Measurements from ENCODE around the gene FCSK.

DNA sequence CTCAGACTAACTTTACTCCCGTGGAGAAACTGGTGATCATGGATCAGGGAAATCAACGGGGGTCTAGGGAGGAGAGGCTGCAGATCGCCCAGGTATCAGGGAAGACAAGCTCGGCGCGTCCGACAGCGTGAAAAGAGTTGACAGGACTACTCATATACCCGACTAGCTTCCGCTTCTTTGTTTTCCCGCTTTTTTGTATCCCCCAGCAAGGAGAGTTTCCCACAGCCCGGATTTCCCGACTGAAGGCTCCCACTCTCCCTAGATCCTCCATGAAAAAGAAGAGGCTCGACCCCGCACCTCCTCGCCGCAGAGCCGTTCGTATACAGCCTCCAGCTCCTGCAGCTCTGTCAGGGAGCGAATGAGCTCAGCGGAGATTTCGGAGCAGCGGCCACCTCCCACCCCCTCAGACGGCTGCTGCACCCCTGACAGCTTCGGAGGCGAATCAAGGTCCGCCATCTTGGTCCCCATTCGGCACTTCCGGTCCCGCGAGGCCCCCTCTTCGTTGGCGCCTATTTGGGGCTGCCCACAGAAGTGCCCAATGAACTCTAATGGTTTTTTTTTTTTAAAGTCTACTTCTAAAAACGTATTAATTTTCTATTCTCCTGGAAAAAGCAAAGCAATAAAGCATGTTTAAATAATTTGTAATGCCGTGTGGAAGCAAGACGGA is 68.8 kb downstream of the FCSK start, which contains the start of gene COG4:
- TF ChIP-seq, protein P1, sequence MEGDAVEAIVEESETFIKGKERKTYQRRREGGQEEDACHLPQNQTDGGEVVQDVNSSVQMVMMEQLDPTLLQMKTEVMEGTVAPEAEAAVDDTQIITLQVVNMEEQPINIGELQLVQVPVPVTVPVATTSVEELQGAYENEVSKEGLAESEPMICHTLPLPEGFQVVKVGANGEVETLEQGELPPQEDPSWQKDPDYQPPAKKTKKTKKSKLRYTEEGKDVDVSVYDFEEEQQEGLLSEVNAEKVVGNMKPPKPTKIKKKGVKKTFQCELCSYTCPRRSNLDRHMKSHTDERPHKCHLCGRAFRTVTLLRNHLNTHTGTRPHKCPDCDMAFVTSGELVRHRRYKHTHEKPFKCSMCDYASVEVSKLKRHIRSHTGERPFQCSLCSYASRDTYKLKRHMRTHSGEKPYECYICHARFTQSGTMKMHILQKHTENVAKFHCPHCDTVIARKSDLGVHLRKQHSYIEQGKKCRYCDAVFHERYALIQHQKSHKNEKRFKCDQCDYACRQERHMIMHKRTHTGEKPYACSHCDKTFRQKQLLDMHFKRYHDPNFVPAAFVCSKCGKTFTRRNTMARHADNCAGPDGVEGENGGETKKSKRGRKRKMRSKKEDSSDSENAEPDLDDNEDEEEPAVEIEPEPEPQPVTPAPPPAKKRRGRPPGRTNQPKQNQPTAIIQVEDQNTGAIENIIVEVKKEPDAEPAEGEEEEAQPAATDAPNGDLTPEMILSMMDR (IDR thresholded peaks at IDR 0.05; ENCODE audit: insufficient read depth, low read depth, low read length), result no peak
- no peak for TF ChIP-seq EZH2 (IDR thresholded peaks at IDR 0.05; ENCODE audit: insufficient read depth, low read length)
